Dedifferentiated amniotic fluid mesenchymal stem cell (primary cell): Measurements from ENCODE around the gene PAX4.

Experiments
- DNase-seq: peaks from one replicate; pipeline ENCODE4 v3.0.0-alpha.2; 2016; ENCODE audit errors: extremely low spot score

PAX4 gene

GRCh38 chr7:127618042-127618441 lies at the start of gene PAX4:
Gene PAX4, minus strand, starts transcription at chr7:127618142. Its CDS starts 2,214 bp downstream, at chr7:127615928.
- no peak for DNase-seq

GRCh38 chr7:127667017-127667670 lies 49.2 kb upstream of the PAX4 start:
- peak; percentile 48 for DNase-seq

GRCh38 chr7:127666602-127667001 lies 48.7 kb upstream of the PAX4 start:
- DNase-seq, result no peak

- no peak for DNase-seq
Measured at GRCh38 chr7:127665922-127666321, 48.0 kb upstream of the PAX4 start.

- no peak for DNase-seq
Measured at GRCh38 chr7:127658970-127659630, 41.2 kb upstream of the PAX4 start.

- no peak for DNase-seq
Measured at GRCh38 chr7:127657500-127657899, 39.6 kb upstream of the PAX4 start.

GRCh38 chr7:127655720-127656119 lies 37.8 kb upstream of the PAX4 start:
- DNase-seq, result no peak

GRCh38 chr7:127654404-127655394 lies 36.8 kb upstream of the PAX4 start:
- peak; percentile 43 for DNase-seq

GRCh38 chr7:127653396-127653795 lies 35.5 kb upstream of the PAX4 start:
- no peak for DNase-seq

GRCh38 chr7:127652333-127653248 lies 34.6 kb upstream of the PAX4 start:
- DNase-seq, result no peak

GRCh38 chr7:127651556-127652332 lies 33.8 kb upstream of the PAX4 start, which contains the start of gene SND1:
Gene SND1, plus strand, starts transcription at chr7:127652194. Its CDS starts 180 bp downstream, at chr7:127652374.
- peak; percentile 97 for DNase-seq

GRCh38 chr7:127650847-127651555 lies 33.1 kb upstream of the PAX4 start:
- no peak for DNase-seq

- no peak for DNase-seq
Measured at GRCh38 chr7:127648986-127649385, 31.0 kb upstream of the PAX4 start.

- DNase-seq, result no peak
Measured at GRCh38 chr7:127647636-127648035, 29.7 kb upstream of the PAX4 start.

- no peak for DNase-seq
Measured at GRCh38 chr7:127644484-127644883, 26.5 kb upstream of the PAX4 start.

- DNase-seq, result no peak
Measured at GRCh38 chr7:127638197-127638596, 20.3 kb upstream of the PAX4 start.

- DNase-seq, result no peak
Measured at GRCh38 chr7:127635659-127636285, 17.8 kb upstream of the PAX4 start.

- DNase-seq, result peak; percentile 27
Measured at GRCh38 chr7:127632276-127632910, 14.5 kb upstream of the PAX4 start.
